CD4-positive, alpha-beta T cell treated with Interferon gamma for 1 hour (primary cell): ENCODE results near the gene TBCEL.

Source experiments
- DNase-seq: peaks from one replicate; pipeline ENCODE4 v3.0.0-alpha.2; 2020

Gene TBCEL

GRCh38 chr11:121067026-121067425 is 43.1 kb downstream of the TBCEL start:
- DNase-seq: no peak

- no peak for DNase-seq
Measured at GRCh38 chr11:121067453-121067852, 43.6 kb downstream of the TBCEL start.

GRCh38 chr11:121067962-121068647 is 44.2 kb downstream of the TBCEL start:
- no peak for DNase-seq

- no peak for DNase-seq
Measured at GRCh38 chr11:121068787-121069186, 44.9 kb downstream of the TBCEL start.

GRCh38 chr11:121070951-121071845 is 47.3 kb downstream of the TBCEL start:
- DNase-seq: no peak

- DNase-seq: no peak
Measured at GRCh38 chr11:121071846-121072450, 48.0 kb downstream of the TBCEL start.

- no peak for DNase-seq
Measured at GRCh38 chr11:121081321-121081720, 57.4 kb downstream of the TBCEL start.

- no peak for DNase-seq
Measured at GRCh38 chr11:121082219-121082618, 58.3 kb downstream of the TBCEL start.

GRCh38 chr11:121082670-121083069 is 58.8 kb downstream of the TBCEL start:
- DNase-seq: no peak

GRCh38 chr11:121086866-121087265 is 63.0 kb downstream of the TBCEL start:
- no peak for DNase-seq

GRCh38 chr11:121089566-121089965 is 65.7 kb downstream of the TBCEL start:
- no peak for DNase-seq

GRCh38 chr11:121090145-121090721 is 66.3 kb downstream of the TBCEL start:
- no peak for DNase-seq

GRCh38 chr11:121091492-121092152 is 67.7 kb downstream of the TBCEL start:
- no peak for DNase-seq

GRCh38 chr11:121095561-121095960 is 71.7 kb downstream of the TBCEL start:
- DNase-seq: no peak

GRCh38 chr11:121099364-121099763 is 75.5 kb downstream of the TBCEL start:
- DNase-seq: no peak

- DNase-seq: no peak
Measured at GRCh38 chr11:121099885-121100284, 76.0 kb downstream of the TBCEL start.

GRCh38 chr11:121100943-121101342 is 77.0 kb downstream of the TBCEL start, which contains the start of gene TECTA:
Gene TECTA, plus strand, starts transcription at chr11:121101243. Its CDS starts 1,423 bp downstream, at chr11:121102666.
- no peak for DNase-seq

- DNase-seq: no peak
Measured at GRCh38 chr11:121104312-121104762, 80.4 kb downstream of the TBCEL start.

GRCh38 chr11:121105063-121105480 is 81.2 kb downstream of the TBCEL start:
- DNase-seq: no peak

GRCh38 chr11:121105481-121106195 is 81.7 kb downstream of the TBCEL start:
- no peak for DNase-seq

- DNase-seq: no peak
Measured at GRCh38 chr11:121106812-121107211, 82.9 kb downstream of the TBCEL start.

GRCh38 chr11:121108413-121108812 is 84.5 kb downstream of the TBCEL start:
- no peak for DNase-seq
